Skin epidermis (tissue), 12 donors: Measurements from ENCODE around the gene SLC25A23.
"Not testable (repeated sequence)": the region's sequence is repeated elsewhere in the genome, so short reads cannot be mapped to it uniquely, and the experiment has no call there.

Source experiments
- H3K27ac ChIP-seq, 21 experiments: fragments of 200-600 bp; sonication (generic) in 11 of 21; one replicate each; pipeline ENCODE4 v1.5.0; 2020; ENCODE audit warnings: mild to moderate bottlenecking in 3 of 21, inconsistent platforms in 2 of 21, moderate library complexity in 2 of 21
- H3K4me3 ChIP-seq, 7 experiments: fragments of 200-600 bp; sonication (generic) in 2 of 7; one replicate each; pipeline ENCODE4 v1.5.0; 2020; ENCODE audit warnings: inconsistent platforms in 2 of 7, mild to moderate bottlenecking in 2 of 7, moderate library complexity in 1 of 7

Gene SLC25A23

DNA sequence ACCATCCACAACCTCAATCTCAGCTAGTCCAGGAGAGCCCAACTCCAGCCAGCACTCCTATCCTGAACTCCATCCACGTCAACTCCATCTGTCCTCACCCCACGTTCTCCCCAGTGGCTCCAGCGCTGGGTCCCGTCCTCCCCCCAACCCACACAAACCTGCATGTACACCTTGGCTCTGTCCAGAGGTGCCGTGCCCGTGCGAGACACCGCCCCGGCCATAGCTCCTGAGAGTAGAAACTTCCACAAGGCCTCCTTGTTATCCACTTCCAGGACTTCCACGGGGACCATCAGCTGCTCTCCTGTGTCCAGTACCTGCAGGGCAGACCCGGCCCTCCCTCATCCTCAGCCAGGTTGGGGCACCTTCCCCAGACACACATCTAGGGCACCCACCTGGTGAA is 27.7 kb downstream of the SLC25A23 start:
- no peak overlapping the region for H3K4me3 ChIP-seq
- H3K27ac ChIP-seq: no peak overlapping the region

DNA sequence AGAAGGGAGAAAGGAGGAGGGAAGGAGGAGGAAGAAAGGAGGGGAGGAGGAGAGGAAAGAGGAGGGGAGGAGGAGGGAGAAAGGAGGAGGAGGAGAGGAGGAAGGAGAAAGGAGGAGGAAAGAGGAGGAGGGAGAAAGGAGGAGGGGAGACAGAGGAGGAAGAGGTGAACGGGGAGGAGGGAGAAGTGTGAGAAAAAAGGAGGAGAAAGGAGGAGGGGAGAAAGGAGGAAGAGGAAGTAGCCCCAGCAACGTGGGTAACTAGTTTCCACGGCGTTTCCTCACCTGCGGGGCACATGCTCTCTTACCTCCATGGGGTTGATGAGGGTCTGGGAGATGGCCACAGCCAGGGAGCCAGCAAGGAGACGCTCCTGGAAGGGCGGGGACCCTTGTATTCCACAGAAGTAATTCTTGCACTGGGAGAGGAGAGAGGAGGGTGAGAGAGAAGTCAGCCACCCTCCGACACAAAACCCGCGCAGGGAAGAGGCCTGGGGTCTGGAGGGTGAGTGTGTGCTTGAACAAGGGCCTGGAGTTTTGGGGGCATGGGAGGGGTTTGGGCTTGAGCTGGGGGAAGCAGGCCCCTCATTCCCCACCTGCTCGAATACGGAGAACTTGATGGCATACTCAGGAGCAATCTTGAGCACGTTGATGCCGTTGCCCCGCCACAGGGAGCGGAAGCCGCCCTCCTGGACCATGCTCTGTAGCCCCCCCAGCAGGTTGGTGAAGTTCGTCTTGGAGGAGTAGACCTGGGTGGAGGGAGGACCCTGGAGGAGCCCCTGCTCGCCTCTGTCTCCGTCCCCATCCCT is 30.0 kb downstream of the SLC25A23 start:
- Histone ChIP-seq H3K27ac (no peak overlapping the region), H3K4me3 (no peak overlapping the region)

DNA sequence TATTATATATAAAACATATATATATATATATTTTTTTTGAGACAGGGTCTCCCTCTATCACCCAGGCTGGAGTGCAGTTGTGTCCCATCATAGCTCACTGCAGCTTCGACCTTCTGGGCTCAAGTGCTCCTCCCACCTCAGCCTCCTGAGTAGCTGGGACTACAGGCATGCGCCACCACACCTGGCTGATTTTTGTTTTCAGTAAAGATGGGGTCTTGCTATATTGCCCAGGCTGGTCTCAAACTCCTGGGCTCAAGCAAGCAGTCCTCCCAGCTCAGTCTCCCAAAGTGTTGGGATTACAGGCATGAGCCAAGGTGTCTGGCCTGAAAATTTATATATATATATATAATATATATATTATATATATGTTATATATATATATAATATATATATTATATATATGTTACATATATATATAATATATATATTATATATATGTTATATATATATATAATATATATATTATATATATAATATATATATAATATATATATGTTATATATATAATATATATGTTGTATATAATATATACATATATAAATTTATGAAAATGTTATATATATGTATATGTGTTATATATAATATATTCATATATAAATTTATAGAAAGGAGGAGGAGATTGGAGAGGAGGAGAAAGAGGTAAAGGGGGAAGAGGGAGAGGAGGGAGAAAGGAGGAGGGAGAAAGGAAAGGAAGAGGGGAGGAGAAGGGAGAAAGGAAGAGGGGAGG is 30.7 kb downstream of the SLC25A23 start:
- H3K27ac ChIP-seq, H3K4me3 ChIP-seq: not testable (repeated sequence)

DNA sequence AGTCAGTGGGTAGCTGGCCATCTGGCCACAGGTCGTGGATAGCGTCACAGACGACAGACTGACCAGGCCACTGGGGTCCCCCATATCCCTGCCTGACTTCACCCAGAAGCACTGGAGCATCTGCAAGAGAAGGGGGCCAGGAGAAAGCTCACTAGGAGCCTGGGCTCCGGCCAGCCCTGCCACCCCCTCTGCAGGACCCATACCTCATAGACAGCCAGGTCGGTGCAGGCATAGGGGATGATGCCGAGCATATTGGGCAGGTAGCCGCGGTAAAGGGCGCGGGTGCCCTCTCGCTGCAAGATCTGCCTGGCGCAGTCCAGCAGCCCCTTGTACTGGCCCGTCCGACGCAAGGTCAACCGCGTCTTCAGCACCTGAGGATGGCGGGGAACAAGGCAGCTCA is 32.5 kb downstream of the SLC25A23 start:
- no peak overlapping the region for H3K27ac ChIP-seq

DNA sequence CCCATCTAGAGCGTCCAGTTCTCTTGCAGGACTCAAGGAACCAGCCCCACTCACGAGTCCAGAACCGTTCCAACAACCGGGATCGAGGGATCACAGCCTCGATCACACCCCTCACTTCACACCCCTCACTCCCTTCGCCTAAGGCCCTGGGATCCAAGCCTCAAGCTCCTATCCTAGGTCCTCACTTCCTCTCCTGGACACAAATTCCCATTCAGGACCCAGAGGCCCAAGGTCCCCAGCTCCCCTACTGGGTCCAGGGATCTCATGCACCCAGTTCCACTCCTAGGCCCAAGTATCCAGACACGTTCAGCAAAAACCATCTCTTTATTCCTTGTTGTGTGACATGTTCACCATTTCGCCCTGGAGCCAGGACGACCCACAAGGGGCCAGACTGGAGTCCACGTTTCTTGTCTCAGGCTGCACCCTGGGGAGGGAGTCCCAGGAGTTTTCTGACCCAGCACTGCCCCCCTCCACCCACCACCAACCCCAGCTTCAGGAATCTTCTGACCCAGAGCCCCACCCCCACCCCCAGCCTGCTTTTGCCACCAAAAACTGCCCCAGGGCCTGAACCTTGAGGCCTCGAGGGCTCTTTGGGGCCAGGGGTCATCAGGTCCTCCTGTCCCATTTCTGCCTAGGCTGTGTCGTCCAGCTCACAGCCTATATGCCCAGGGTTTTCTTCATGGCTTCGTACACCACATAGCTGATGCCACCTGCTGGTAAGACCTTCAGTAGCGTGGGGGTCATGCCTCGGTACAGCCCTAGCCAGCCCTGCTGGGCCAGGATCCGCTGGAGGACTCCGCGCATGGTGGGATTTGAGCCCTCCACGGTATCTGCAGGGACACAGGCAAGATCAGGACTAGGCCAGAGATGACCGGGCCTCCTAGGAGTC is 33.6 kb downstream of the SLC25A23 start:
- H3K4me3 ChIP-seq: peak overlapping the region in 2 of 7 experiments; percentile 13 to 20
- H3K27ac ChIP-seq: peak overlapping the region in 20 of 21 experiments; percentile 42 to 86 (median 77)

More for the DNA sequence above, 32.5 kb downstream of the SLC25A23 start:
- H3K4me3 ChIP-seq: no peak overlapping the region

DNA sequence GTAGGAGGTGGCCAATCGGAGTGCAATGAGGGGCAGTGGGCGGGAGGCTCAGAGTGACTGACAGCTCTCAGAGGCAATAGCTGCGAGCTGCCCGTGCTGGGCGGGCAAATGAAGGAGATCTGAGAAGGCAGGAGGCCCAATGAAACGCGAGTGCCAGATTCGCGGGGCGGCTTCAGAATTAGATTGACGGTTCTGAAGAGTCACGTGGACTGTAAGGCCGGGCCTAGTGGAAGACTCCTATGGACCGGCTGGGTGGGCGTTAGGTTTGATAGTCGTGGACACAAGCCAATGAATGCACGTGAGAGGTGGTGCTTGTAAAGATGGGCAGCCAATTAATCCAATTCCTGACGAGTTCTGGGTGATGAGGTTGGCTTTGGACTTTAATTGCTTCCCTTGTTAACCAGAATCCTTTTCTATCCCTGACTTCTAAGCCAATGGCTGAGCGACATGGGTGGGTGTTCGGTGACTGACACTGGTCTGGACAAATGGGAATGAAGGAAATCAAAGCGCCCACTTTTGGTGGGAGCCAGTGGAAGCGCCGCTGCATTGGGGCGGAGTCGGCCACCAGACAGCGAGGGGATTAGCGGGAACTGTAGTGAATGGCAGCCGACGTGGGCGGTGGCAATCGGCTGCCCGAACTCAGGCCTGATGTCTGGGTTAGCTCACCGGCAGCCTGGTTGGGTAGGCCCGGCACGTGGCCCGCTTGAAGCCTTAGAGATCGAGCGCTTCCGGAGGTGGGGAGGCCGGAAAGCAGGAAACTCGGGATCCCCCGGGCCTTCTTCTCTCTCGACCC is 34.5 kb downstream of the SLC25A23 start:
- Histone ChIP-seq H3K27ac (peak overlapping the region in 20 of 21 experiments; percentile 42 to 86 (median 78)), H3K4me3 (peak overlapping the region in 5 of 7 experiments; percentile 13 to 85 (median 77))

DNA sequence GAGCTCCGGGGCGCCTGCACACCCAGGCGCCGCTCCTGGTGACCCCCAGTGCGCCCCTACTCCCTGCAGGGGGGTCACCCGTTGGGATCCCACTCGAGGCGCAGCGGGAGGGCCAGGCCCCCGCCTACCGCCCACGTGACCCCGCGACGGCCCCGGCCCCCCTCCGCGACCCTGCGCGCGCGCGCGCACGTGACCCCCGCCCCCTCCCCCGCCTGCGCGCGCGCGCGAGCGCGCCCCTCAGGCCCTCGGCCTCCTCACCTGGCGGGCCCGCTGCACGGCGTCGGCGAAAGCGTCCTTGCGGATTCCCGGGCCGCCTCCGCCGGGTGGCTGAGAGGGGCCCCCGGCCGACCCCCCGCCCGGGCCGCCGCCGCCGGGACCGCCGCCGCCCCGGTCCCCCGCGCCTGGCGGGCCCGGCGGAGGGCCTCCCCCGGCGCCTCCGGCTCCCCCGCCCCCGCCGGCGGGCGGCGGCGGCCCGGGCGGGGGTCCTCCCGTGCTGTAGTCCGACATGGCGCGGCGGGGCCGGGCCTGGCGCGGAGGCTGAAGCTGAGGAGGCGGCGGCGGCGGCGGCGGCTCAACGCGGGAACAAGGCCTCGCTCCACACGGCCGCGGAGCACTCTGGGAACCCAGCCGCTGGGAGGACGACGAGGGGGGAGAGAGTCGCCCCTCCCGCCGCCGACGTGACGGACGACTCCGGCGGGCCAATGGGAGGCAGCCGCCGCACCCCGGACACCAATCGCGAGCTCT is 35.2 kb downstream of the SLC25A23 start, which contains the start of gene KHSRP:
KHSRP (minus strand) TSS at position 617 of the 744 bp plus-strand sequence; CDS start at position 507, 110 bp downstream.
- Histone ChIP-seq H3K4me3 (peak within 1 kb of the TSS; percentile 60 to 85 (median 77)), H3K27ac (peak within 1 kb of the TSS; percentile 62 to 93 (median 82))

DNA sequence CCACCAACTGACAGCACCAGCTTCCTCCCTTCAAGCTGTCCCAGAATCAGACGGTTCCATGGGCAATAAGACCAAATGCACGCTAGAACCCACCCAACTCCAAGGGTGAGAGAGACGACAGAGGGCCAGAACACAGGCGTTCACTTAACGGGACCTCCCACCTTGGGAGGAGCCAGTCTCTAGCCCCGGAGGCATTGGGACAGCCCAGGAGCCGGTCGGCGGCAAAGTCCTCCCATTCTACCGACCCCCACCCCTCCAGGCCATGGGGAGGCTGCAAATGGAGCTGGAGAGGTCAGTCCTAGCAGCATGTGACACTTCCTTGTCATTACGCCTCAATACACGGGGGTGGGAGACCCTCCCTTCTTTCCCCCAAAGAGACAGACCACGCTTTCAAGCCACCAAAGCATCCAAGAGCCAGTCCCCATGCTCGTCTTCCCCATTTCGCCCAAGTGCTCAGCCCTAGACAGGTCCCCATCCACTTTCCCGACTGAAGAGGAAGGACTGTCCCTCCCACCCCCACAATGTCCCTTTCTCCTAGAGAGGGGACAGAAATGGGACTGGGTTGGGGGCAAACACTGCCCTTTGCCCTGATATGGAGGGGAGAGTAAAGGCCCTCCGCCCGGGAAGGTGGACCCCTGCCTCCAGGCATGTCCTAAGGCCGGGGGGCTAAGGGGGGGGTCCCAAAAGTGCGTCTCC is 35.9 kb downstream of the SLC25A23 start:
- Histone ChIP-seq H3K4me3 (peak overlapping the region; percentile 60 to 85 (median 77)), H3K27ac (peak overlapping the region; percentile 59 to 93 (median 82))

DNA sequence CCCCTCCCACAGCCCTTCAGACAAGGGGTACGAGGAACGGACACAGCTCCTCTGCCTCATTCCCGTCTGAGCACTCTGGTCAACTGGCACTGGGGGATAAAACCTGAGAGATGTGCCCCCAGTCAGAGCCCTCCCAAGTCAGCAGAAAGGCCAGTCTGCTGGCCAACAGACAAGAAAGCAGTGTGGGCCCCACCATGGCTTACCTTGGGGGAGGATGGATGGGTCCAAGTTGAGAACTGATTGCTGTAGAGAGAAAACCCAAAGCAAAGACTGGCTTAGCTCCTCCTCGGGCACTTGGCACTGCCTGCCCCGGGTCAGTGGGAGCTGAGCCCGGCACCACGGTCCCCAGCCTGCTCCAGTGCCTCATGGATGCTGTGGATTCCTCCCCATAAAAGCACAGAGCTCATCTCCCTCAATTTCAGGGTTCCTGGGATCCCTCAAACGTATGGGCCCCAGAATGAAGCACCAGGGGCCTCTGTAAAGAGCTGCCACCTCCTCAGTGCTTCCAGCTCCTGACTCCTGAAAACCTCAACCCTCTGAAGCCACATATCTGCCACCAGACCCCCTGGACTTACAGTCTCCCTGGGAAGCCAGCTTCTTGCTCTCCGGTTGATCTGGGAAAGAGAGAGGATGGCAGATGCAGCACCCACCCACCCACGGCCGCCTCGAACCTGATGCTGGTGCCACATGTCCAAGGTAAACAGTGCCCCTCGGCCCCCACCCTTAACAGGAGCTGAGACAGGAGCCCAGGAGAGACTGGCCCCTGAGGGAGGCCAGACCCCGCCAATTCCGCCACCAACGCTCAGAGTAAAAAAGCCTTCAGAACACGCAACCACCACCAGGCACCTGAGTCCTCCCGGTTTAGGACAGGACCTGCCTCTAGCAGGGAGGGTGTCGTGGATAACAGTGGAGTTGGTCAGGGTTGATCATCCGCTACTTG is 38.2 kb downstream of the SLC25A23 start:
- Histone ChIP-seq H3K4me3 (no peak overlapping the region), H3K27ac (no peak overlapping the region)

DNA sequence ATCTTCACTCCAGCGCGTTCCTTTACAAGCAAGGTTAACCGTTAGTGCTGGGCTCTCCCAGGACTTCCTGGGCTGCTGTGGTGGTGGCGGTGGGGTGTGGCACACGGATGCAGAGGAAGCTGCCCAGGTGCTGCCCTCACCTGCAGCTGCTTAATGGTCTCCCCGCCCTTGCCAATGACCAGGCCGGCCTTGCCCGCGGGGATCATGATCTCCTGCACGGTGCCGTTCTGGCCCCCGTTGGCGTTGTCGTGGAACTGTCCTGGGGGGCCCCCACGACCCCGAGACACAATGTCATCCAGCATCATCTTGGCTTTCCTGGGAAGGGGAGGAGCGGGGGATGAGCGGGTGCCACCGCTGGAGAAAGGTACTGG is 41.0 kb downstream of the SLC25A23 start:
- no peak overlapping the region for H3K27ac ChIP-seq
- no peak overlapping the region for H3K4me3 ChIP-seq

DNA sequence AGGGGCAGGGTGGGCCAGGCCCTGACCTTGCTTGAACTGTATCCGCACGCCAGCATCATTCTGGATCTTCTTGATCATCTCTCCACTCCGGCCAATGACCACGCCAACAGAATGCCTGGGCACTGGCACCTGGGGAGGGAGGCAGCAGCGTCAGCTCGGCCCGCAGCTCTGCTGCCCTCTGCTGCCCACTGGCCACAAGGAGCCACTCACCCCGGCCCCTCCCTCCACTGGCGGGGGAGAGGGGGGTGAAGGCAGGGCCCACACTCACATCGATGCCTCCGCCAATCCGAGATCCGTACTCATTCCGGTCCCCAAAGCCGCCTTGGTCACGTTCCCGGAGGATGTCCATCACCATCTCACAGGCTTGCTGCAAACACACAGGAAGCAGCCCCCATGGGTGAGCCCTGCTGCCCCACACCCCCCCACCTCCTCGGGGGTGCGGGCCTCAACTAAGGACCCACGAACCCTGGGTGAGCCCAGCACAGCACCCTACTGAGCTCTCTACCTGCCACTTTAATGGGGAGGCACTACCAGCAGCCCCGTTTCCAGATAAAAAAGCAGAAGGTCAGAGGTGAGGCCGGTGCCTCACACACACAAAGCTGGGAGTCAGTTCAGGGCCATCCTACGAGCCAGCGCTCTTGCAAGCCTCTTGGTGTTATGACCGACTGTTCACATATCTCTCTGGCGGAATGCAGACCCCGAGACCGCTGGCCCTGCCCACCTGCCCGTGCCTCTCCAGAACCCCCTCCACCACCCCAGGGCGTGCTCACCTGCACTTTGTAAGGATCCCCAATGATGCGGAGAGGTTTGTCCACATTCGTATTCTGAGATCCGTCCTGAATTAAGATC is 41.7 kb downstream of the SLC25A23 start:
- H3K27ac ChIP-seq: no peak overlapping the region
- no peak overlapping the region for H3K4me3 ChIP-seq

DNA sequence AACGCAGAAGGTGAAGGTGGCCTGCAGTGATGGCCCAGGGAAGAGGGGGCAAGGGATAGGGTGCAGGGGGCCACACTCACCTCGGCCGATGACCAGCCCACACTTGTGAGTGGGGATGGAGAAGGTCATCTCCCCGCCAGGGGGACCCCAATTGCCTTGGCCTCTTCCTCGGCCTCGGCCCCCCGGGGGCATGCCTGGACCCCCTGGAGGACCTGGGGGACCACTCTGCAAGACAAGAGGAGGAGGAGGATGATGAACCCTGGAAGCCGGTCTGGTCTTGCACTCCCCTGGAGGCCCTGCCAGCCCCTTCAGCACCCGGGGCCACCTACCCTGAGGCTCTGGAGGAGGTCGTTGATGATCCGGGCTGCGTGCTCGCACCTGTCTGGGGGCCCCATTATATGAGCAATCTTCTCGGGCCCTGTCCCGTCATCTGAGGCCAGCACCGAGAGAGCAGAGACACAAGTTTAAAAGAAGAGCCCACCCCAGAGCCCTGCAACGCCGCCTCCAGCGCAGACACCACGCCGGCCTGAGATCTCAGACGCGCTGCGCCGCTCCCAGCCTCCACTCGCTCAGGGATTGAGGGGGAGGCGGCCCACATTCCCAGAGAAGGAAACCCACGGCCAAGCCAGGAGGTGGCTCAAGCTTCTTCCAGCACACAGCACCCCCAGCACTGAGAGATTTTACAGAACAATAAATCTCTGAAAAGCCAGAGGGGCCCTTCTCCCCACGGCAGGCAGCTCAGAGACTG is 42.8 kb downstream of the SLC25A23 start:
- H3K27ac ChIP-seq: no peak overlapping the region
- H3K4me3 ChIP-seq: no peak overlapping the region

DNA sequence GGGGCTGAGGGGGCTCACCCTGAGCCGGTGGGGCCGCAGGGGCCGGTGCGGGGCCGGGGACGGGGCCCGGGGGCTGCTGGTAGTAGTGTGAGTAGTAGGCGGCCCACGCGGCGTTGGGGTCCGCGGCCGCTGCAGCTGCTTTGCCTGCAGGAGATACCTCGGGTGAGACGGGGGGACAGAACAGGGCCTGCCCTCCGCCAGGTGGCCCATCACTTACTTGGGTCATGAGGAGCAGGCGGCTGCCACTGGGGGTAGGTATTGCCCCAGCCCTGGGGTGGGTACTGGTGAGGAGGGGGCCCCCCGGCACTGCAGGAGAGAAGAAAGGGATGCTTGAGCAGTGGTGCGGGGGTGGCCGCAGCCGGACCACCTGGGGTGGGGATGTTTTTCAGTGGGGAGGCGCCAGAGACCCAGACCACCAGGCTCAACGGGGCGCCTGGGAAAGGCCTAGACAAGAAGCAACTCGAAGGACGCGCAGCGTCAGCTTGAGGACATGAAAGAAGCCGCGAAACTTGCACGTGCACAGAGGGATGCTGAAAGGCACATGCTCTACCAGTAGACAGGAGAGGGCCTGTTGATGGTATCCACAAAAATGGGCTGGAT is 43.9 kb downstream of the SLC25A23 start:
- Histone ChIP-seq H3K4me3 (no peak overlapping the region), H3K27ac (no peak overlapping the region)

DNA sequence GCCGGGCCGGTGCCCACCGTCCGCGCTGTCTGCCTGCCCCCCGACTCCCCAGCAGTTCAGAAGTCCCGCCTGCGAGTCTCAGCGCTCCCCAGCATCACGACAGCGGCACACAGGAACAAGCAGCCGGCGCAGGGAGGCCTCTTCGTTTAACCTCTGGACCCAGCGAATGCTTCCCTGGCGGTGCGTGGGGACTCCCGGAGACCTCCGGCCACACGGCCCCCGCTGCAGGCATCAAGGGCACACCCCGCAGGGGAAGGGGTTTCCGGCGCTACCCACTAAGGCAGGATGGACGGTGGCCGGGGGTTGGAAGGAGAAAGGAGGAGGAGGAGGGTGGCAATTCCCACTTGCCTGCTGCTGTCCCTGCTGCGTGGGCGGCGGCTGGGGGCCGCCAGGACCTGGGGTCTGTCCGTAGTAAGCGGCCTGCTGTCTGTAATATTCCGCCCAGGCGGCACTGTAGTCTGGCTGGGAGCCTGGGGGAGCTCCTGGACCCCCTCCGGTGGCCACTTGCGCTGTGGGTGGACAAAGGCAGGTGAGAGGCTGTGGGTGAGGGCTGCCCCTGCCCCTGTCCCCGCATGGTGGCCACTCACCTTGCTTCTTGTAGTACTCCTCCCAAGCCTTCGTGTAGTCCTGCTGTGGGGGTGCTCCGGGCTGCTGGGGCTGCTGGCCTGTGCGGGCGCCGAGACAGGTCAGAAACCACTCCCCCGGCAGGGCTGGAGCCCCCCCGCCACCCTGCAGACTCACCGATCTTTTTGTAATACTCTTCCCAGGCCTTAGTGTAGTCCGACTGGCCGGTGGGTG is 44.6 kb downstream of the SLC25A23 start:
- Histone ChIP-seq H3K4me3 (no peak overlapping the region), H3K27ac (no peak overlapping the region)
